HepG2 (cell line): ENCODE data around the gene DLST. TPM values are rescaled to one million over a fixed set of nuclear protein-coding genes. Genes with fewer than 3 reads are reported as not detected.

Source experiments
- ELF1 ChIP-seq: sonication (generic); formaldehyde crosslinking; IDR thresholded peaks from 2 replicates; pipeline ENCODE4 v1.4.0; 2020; ENCODE audit warnings: missing genetic modification reagents
- GABPA ChIP-seq, 2 experiments: IDR thresholded peaks; 2 replicates each; pipeline ENCODE4 v1.6.1; 2011 to 2016; ENCODE audit warnings: low read depth in 2 of 2, low read length in 1 of 2, missing biosample characterization in 1 of 2, missing genetic modification characterization in 1 of 2
- HNRNPUL1 ChIP-seq: fragments of 200-400 bp; formaldehyde crosslinking; IDR thresholded peaks from 2 replicates; pipeline ENCODE4 v1.6.1; 2017; ENCODE audit warnings: low read depth, mild to moderate bottlenecking, low read length, moderate library complexity
- HOXA3 ChIP-seq: sonication (generic); formaldehyde crosslinking; IDR thresholded peaks from 2 replicates; pipeline ENCODE4 v1.5.0; 2020; ENCODE audit warnings: missing genetic modification reagents
- HOXA7 ChIP-seq: sonication (generic); formaldehyde crosslinking; IDR thresholded peaks from 2 replicates; pipeline ENCODE4 v1.8.1; 2022; ENCODE audit warnings: mild to moderate bottlenecking, missing genetic modification reagents, moderate library complexity
- MAZ ChIP-seq, 2 experiments: sonication (generic) in 1 of 2; formaldehyde crosslinking in 1 of 2; IDR thresholded peaks; 2 replicates each; pipeline versions ENCODE4 v1.5.0 to v1.6.1; 2012 to 2020; ENCODE audit warnings: low read depth in 2 of 2, mild to moderate bottlenecking in 2 of 2, borderline replicate concordance in 1 of 2, improper control_type of control experiment in 1 of 2, low read length in 1 of 2, missing genetic modification reagents in 1 of 2, moderate library complexity in 1 of 2
- NR2F2 ChIP-seq: IDR thresholded peaks from 2 replicates; pipeline ENCODE4 v1.6.1; 2012; ENCODE audit warnings: low read depth, inconsistent platforms, borderline replicate concordance
- POLR2AphosphoS5 ChIP-seq: IDR thresholded peaks from 2 replicates; pipeline ENCODE4 v1.6.1; 2012; ENCODE audit warnings: low read depth, low read length
- ZBTB1 ChIP-seq: sonication (generic); formaldehyde crosslinking; IDR thresholded peaks from 2 replicates; pipeline ENCODE4 v1.4.0; 2020; ENCODE audit warnings: missing genetic modification reagents, borderline replicate concordance
- ZNF234 ChIP-seq: sonication (generic); formaldehyde crosslinking; conservative IDR thresholded peaks from 2 replicates; pipeline ENCODE4 v1.5.1; 2020; ENCODE audit warnings: mild to moderate bottlenecking, missing genetic modification reagents
- ZNF383 ChIP-seq: sonication (generic); formaldehyde crosslinking; IDR thresholded peaks from 2 replicates; pipeline ENCODE4 v1.4.0; 2020; ENCODE audit warnings: missing genetic modification reagents, mild to moderate bottlenecking, borderline replicate concordance
- ZNF615 ChIP-seq: sonication (generic); formaldehyde crosslinking; IDR thresholded peaks from 2 replicates; pipeline ENCODE4 v1.5.0; 2020; ENCODE audit warnings: mild to moderate bottlenecking, missing genetic modification reagents, borderline replicate concordance
- ZNF777 ChIP-seq: sonication (generic); formaldehyde crosslinking; IDR thresholded peaks from 2 replicates; pipeline ENCODE4 v1.4.0; 2020; ENCODE audit warnings: missing genetic modification reagents
- ZNF841 ChIP-seq: sonication (generic); formaldehyde crosslinking; IDR thresholded peaks from 2 replicates; pipeline ENCODE4 v1.8.1; 2023; ENCODE audit warnings: missing genetic modification reagents, borderline replicate concordance
- polyA plus RNA-seq, 8 experiments: library from polyadenylated mRNA; depleted of rRNA in 3 of 8; stranded (reverse) in 7 of 8; unstranded in 1 of 8; fragments of >200 nt; fragmentation: Illumina TruSeq in 4 of 8; extraction: Trizol in 4 of 8; gene quantifications; 2 replicates each; pipeline versions ENCODE4 v1.2.1 to v1.2.3, GENCODE V29; 2011 to 2016; ENCODE audit warnings: low read depth in 4 of 8, missing spikeins in 1 of 8, mixed read lengths in 1 of 8; ENCODE audit not compliant: insufficient read depth in 1 of 8
- total RNA-seq, 5 experiments: library from RNA; depleted of rRNA; stranded (reverse); fragments of >200 nt; fragmentation: Illumina TruSeq; extraction: Trizol; gene quantifications; 2 replicates each; pipeline ENCODE4 v1.2.3, GENCODE V29; 2016; ENCODE audit warnings: low read depth in 1 of 5
- TF ChIP-seq, protein P1 (sequence below): sonication (generic); formaldehyde crosslinking; IDR thresholded peaks from 2 replicates; pipeline ENCODE4 v1.4.0; 2020; ENCODE audit warnings: mild to moderate bottlenecking, low read depth, missing genetic modification reagents
- TF ChIP-seq, protein P2 (sequence below): sonication (generic); formaldehyde crosslinking; IDR thresholded peaks from 2 replicates; pipeline ENCODE4 v1.8.1; 2023; ENCODE audit warnings: mild to moderate bottlenecking, missing genetic modification reagents
- TF ChIP-seq, protein P3 (sequence below): sonication (generic); formaldehyde crosslinking; IDR thresholded peaks from 2 replicates; pipeline ENCODE4 v1.4.0; 2020; ENCODE audit warnings: missing genetic modification reagents
- TF ChIP-seq, protein P4 (sequence below): sonication (generic); IDR thresholded peaks from 2 replicates; pipeline ENCODE4 v1.6.1; 2016; ENCODE audit warnings: low read depth, borderline replicate concordance
- TF ChIP-seq, protein P5 (sequence below): sonication (generic); formaldehyde crosslinking; IDR thresholded peaks from 2 replicates; pipeline ENCODE4 v1.5.0; 2020; ENCODE audit warnings: missing genetic modification reagents

DLST gene
- total and polyA plus RNA-seq, 2 of the 13 experiments (the other 11 are each of a cell fraction or from before 2014, with no cell fraction given): 56.5 to 94.3 TPM

DNA sequence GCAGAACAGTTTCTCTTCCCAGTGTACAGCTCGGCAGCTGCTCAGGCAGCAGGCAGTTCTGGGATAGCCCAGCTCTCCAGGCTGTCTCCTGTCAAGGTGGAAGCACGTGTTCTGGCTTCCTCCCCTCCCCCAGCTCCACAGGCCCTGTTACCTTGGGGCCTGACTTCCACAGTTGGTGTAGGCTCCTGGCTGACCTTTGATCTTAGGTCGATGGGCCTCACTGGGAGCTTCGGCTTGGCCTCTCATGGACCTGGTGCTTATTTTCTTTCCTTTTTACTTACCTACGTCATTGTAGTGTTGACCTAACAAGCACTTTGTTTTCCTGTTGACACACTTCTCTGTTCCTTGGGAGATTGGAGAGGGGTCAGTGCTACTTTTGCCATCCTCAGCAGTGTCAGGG is 17.0 kb downstream of the DLST start (continued):
- TF ChIP-seq, protein P1, sequence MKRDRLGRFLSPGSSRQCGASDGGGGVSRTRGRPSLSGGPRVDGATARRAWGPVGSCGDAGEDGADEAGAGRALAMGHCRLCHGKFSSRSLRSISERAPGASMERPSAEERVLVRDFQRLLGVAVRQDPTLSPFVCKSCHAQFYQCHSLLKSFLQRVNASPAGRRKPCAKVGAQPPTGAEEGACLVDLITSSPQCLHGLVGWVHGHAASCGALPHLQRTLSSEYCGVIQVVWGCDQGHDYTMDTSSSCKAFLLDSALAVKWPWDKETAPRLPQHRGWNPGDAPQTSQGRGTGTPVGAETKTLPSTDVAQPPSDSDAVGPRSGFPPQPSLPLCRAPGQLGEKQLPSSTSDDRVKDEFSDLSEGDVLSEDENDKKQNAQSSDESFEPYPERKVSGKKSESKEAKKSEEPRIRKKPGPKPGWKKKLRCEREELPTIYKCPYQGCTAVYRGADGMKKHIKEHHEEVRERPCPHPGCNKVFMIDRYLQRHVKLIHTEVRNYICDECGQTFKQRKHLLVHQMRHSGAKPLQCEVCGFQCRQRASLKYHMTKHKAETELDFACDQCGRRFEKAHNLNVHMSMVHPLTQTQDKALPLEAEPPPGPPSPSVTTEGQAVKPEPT: no peak
- TF ChIP-seq, protein P2, sequence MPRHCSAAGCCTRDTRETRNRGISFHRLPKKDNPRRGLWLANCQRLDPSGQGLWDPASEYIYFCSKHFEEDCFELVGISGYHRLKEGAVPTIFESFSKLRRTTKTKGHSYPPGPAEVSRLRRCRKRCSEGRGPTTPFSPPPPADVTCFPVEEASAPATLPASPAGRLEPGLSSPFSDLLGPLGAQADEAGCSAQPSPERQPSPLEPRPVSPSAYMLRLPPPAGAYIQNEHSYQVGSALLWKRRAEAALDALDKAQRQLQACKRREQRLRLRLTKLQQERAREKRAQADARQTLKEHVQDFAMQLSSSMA: no peak
- TF ChIP-seq GABPA (IDR thresholded peaks at IDR 0.05; ENCODE audit: low read depth, low read length) (no peak), GABPA (CRISPR knock-in tag; IDR thresholded peaks at IDR 0.05; ENCODE audit: low read depth) (peak; percentile 69), HOXA7 (CRISPR knock-in tag) (no peak), MAZ (IDR thresholded peaks at IDR 0.05; ENCODE audit: borderline replicate concordance, low read depth, low read length) (0 out of 2 replicates have a peak, but pooled peaks have one; percentile 24), MAZ (CRISPR knock-in tag; IDR thresholded peaks at IDR 0.05; ENCODE audit: low read depth) (peak; percentile 66; the same call in 1 of the 2 replicates), ZNF234 (CRISPR knock-in tag) (no peak), ZNF383 (CRISPR knock-in tag) (no peak), HOXA3 (CRISPR knock-in tag) (peak; percentile 88), NR2F2 (peak; percentile 65), ZNF615 (CRISPR knock-in tag) (no peak), ZNF841 (CRISPR knock-in tag) (no peak), ELF1 (CRISPR knock-in tag) (no peak), ZNF777 (CRISPR knock-in tag) (no peak), HNRNPUL1 (no peak), POLR2AphosphoS5 (no peak), ZBTB1 (CRISPR knock-in tag) (no peak)
- TF ChIP-seq, protein P3, sequence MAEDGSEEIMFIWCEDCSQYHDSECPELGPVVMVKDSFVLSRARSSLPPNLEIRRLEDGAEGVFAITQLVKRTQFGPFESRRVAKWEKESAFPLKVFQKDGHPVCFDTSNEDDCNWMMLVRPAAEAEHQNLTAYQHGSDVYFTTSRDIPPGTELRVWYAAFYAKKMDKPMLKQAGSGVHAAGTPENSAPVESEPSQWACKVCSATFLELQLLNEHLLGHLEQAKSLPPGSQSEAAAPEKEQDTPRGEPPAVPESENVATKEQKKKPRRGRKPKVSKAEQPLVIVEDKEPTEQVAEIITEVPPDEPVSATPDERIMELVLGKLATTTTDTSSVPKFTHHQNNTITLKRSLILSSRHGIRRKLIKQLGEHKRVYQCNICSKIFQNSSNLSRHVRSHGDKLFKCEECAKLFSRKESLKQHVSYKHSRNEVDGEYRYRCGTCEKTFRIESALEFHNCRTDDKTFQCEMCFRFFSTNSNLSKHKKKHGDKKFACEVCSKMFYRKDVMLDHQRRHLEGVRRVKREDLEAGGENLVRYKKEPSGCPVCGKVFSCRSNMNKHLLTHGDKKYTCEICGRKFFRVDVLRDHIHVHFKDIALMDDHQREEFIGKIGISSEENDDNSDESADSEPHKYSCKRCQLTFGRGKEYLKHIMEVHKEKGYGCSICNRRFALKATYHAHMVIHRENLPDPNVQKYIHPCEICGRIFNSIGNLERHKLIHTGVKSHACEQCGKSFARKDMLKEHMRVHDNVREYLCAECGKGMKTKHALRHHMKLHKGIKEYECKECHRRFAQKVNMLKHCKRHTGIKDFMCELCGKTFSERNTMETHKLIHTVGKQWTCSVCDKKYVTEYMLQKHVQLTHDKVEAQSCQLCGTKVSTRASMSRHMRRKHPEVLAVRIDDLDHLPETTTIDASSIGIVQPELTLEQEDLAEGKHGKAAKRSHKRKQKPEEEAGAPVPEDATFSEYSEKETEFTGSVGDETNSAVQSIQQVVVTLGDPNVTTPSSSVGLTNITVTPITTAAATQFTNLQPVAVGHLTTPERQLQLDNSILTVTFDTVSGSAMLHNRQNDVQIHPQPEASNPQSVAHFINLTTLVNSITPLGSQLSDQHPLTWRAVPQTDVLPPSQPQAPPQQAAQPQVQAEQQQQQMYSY (CRISPR knock-in tag): no peak
- TF ChIP-seq, protein P4, sequence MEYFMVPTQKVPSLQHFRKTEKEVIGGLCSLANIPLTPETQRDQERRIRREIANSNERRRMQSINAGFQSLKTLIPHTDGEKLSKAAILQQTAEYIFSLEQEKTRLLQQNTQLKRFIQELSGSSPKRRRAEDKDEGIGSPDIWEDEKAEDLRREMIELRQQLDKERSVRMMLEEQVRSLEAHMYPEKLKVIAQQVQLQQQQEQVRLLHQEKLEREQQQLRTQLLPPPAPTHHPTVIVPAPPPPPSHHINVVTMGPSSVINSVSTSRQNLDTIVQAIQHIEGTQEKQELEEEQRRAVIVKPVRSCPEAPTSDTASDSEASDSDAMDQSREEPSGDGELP: peak; percentile 62; the same call in 1 of the 2 replicates
- TF ChIP-seq, protein P5, sequence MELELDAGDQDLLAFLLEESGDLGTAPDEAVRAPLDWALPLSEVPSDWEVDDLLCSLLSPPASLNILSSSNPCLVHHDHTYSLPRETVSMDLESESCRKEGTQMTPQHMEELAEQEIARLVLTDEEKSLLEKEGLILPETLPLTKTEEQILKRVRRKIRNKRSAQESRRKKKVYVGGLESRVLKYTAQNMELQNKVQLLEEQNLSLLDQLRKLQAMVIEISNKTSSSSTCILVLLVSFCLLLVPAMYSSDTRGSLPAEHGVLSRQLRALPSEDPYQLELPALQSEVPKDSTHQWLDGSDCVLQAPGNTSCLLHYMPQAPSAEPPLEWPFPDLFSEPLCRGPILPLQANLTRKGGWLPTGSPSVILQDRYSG: no peak
